HG02884 (cell line): ENCODE measurements around the gene CHRNA7.

Source experiments
- ATAC-seq: cut with Tn5 transposase; IDR thresholded peaks from one replicate; pipeline ENCODE4 v1.9.1; 2021; ENCODE audit warnings: mild to moderate bottlenecking, moderate library complexity; ENCODE audit not compliant: unreplicated experiment

CHRNA7 gene

GRCh38 chr15:32029862-32030781 is at the start of gene CHRNA7:
Gene CHRNA7 (plus strand): TSS chr15:32030515. CDS start chr15:32030595, 80 bp downstream.
- ATAC-seq = peak; percentile 72

GRCh38 chr15:31985607-31986006 is 44.7 kb upstream of the CHRNA7 start:
- ATAC-seq = no peak

GRCh38 chr15:31993062-31993461 is 37.3 kb upstream of the CHRNA7 start:
- no peak for ATAC-seq

- ATAC-seq = no peak
Observed at GRCh38 chr15:31997711-31998110, 32.6 kb upstream of the CHRNA7 start.

GRCh38 chr15:32003558-32003957 is 26.8 kb upstream of the CHRNA7 start:
- no peak for ATAC-seq

GRCh38 chr15:32004249-32004648 is 26.1 kb upstream of the CHRNA7 start:
- ATAC-seq = no peak

- no peak for ATAC-seq
Observed at GRCh38 chr15:32007355-32007960, 22.9 kb upstream of the CHRNA7 start.

- no peak for ATAC-seq
Observed at GRCh38 chr15:32014953-32015352, 15.4 kb upstream of the CHRNA7 start.

- ATAC-seq = no peak
Observed at GRCh38 chr15:32020156-32020555, 10.2 kb upstream of the CHRNA7 start.

GRCh38 chr15:32028921-32029320 is 1.4 kb upstream of the CHRNA7 start:
- ATAC-seq = no peak

GRCh38 chr15:32029409-32029861 is 880 bp upstream of the CHRNA7 start:
- no peak for ATAC-seq

- no peak for ATAC-seq
Observed at GRCh38 chr15:32030795-32031194, 480 bp downstream of the CHRNA7 start.

GRCh38 chr15:32033186-32033890 is 3.0 kb downstream of the CHRNA7 start:
- ATAC-seq = no peak

- ATAC-seq = no peak
Observed at GRCh38 chr15:32034106-32034505, 3.8 kb downstream of the CHRNA7 start.

GRCh38 chr15:32035285-32035684 is 5.0 kb downstream of the CHRNA7 start:
- no peak for ATAC-seq

- ATAC-seq = no peak
Observed at GRCh38 chr15:32036971-32037370, 6.7 kb downstream of the CHRNA7 start.

GRCh38 chr15:32041294-32041693 is 11.0 kb downstream of the CHRNA7 start:
- no peak for ATAC-seq

- no peak for ATAC-seq
Observed at GRCh38 chr15:32042269-32042972, 12.1 kb downstream of the CHRNA7 start.

GRCh38 chr15:32053719-32054118 is 23.4 kb downstream of the CHRNA7 start:
- no peak for ATAC-seq

- ATAC-seq = no peak
Observed at GRCh38 chr15:32057876-32058425, 27.6 kb downstream of the CHRNA7 start.

GRCh38 chr15:32060706-32061105 is 30.4 kb downstream of the CHRNA7 start:
- no peak for ATAC-seq
